Measurements from ENCODE around the gene SHC4. TPM values are rescaled to one million over a fixed set of nuclear protein-coding genes. Genes with fewer than 3 reads are reported as not detected.
"Not testable (repeated sequence)": the region's sequence is repeated elsewhere in the genome, so short reads cannot be mapped to it uniquely, and the experiment has no call there.

The SHC4 gene
- total and polyA plus RNA-seq, 2 experiments from 2014 or later = 0.43 to 0.45 TPM

- 94 to 95% methylated on average over 3 of the region's 3 CpGs for whole genome bisulfite sequencing, 2 experiments (ENCODE audit: low coverage in 1 of 2, low lambda C conversion rate in 2 of 2, missing lambda C conversion rate in 2 of 2)
- Histone ChIP-seq H3K4me3 (no peak overlapping the region), H3K9ac (no peak overlapping the region), H3K27ac (no peak overlapping the region), H3K9me2 (ENCODE audit: insufficient read depth) (no peaks in the 10 kb centered on the region), H3K27me3 (replicated peaks; ENCODE audit: insufficient read depth) (no peaks in the 10 kb centered on the region), H4K20me1 (ENCODE audit: insufficient read depth) (no peaks in the 10 kb centered on the region), H3K4me1 (ENCODE audit: insufficient read depth) (no peaks in the 10 kb centered on the region), H3K79me2 (ENCODE audit: insufficient read depth) (no peaks in the 10 kb centered on the region), H3K9me3 (ENCODE audit: low read depth) (no peaks in the 10 kb centered on the region), H3F3A (ENCODE audit: insufficient read depth) (no peaks in the 10 kb centered on the region), H2AFZ (no peak overlapping the region), H3K36me3 (ENCODE audit: low read depth) (no peaks in the 10 kb centered on the region), H3K4me2 (ENCODE audit: unreplicated experiment) (no peak overlapping the region)
- no peak for DNase-seq
- no peak for TF ChIP-seq EZH2phosphoT487 (IDR thresholded peaks at IDR 0.05; ENCODE audit: insufficient read depth, low read depth)
- in situ Hi-C loops (cut with MboI) = no loop called here
Observed at GRCh38 chr15:48914717-48915116, 49.0 kb downstream of the SHC4 start.

GRCh38 chr15:48913141-48913540 lies 50.6 kb downstream of the SHC4 start:
- Histone ChIP-seq H3K9ac (no peak overlapping the region), H3K4me2 (ENCODE audit: unreplicated experiment) (no peak overlapping the region), H4K20me1 (ENCODE audit: insufficient read depth) (no peaks in the 10 kb centered on the region), H3K27ac (no peak overlapping the region), H3K27me3 (replicated peaks; ENCODE audit: insufficient read depth) (no peaks in the 10 kb centered on the region), H3F3A (ENCODE audit: insufficient read depth) (no peaks in the 10 kb centered on the region), H3K4me1 (ENCODE audit: insufficient read depth) (no peaks in the 10 kb centered on the region), H3K36me3 (ENCODE audit: low read depth) (no peaks in the 10 kb centered on the region), H3K79me2 (ENCODE audit: insufficient read depth) (no peaks in the 10 kb centered on the region), H3K4me3 (no peak overlapping the region), H3K9me2 (ENCODE audit: insufficient read depth) (no peaks in the 10 kb centered on the region), H2AFZ (no peak overlapping the region), H3K9me3 (ENCODE audit: low read depth) (no peaks in the 10 kb centered on the region)
- TF ChIP-seq EZH2 (IDR thresholded peaks at IDR 0.05; ENCODE audit: insufficient read depth, poor library complexity, severe bottlenecking) (no peak), EZH2phosphoT487 (IDR thresholded peaks at IDR 0.05; ENCODE audit: insufficient read depth, low read depth) (no peak)
- WGBS, 2 experiments (ENCODE audit: low coverage in 1 of 2, low lambda C conversion rate in 2 of 2, missing lambda C conversion rate in 2 of 2) = 94 to 96% methylated on average over 4 of the region's 4 CpGs
- in situ Hi-C loops (cut with MboI) = no loop called here
- DNase-seq = no peak

DNA sequence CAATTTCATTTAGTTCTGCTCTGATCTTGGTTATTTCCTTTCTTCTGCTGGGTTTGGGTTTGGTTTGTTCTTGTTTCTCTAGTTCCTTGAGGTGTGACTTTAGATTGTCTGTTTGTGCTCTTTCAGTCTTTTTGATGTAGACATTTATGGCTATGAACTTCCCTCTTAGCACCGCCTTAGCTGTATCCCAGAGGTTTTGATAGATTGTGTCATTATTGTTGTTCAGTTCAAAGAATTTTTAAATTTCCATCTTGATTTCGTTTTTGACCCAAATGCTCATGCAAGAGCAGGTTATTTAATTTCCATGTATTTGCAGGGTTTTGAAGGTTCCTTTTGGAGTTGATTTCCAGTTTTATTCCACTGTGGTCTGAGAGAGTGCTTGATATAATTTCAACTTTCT lies 53.2 kb downstream of the SHC4 start:
- H3K27ac ChIP-seq; H3K9ac ChIP-seq; H3K9me3 ChIP-seq (ENCODE audit: low read depth); H4K20me1 ChIP-seq (ENCODE audit: insufficient read depth); in situ Hi-C loops (cut with MboI); H2AFZ ChIP-seq; H3K27me3 ChIP-seq (replicated peaks; ENCODE audit: insufficient read depth); H3K4me1 ChIP-seq (ENCODE audit: insufficient read depth); H3K4me3 ChIP-seq; H3K36me3 ChIP-seq (ENCODE audit: low read depth); H3F3A ChIP-seq (ENCODE audit: insufficient read depth); DNase-seq; H3K79me2 ChIP-seq (ENCODE audit: insufficient read depth); H3K4me2 ChIP-seq (ENCODE audit: unreplicated experiment); H3K9me2 ChIP-seq (ENCODE audit: insufficient read depth): not testable (repeated sequence)
- WGBS, 2 experiments (ENCODE audit: low coverage in 1 of 2, low lambda C conversion rate in 2 of 2, missing lambda C conversion rate in 2 of 2) = 59 to 63% methylated on average over 2 of the region's 2 CpGs

DNA sequence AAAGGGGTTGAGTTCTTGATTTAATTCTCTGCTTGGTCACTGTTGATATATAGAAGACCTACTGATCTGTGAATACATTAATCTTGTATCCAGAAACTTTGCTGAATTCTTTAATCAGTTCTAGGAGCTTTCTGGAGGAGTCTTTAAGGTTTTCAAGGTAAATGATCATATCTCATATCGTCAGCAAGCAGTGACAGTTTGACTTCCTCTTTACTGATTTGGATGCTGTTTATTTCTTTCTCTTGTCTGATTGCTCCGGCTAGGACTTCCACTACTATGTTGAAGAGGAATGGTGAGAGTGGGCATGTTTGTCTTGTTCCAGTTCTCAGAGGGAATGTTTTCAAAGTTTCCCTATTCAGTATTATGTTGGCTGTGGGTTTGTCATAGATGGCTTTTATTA lies 54.4 kb downstream of the SHC4 start:
- DNase-seq; H3F3A ChIP-seq (ENCODE audit: insufficient read depth); H3K4me1 ChIP-seq (ENCODE audit: insufficient read depth); H2AFZ ChIP-seq; H3K36me3 ChIP-seq (ENCODE audit: low read depth); H3K27ac ChIP-seq; H3K27me3 ChIP-seq (replicated peaks; ENCODE audit: insufficient read depth); in situ Hi-C loops (cut with MboI); H3K79me2 ChIP-seq (ENCODE audit: insufficient read depth); H3K4me3 ChIP-seq; H3K9ac ChIP-seq; H4K20me1 ChIP-seq (ENCODE audit: insufficient read depth); H3K9me3 ChIP-seq (ENCODE audit: low read depth); H3K9me2 ChIP-seq (ENCODE audit: insufficient read depth); H3K4me2 ChIP-seq (ENCODE audit: unreplicated experiment): not testable (repeated sequence)
- 93 to 94% methylated on average over 2 of the region's 2 CpGs for WGBS, 2 experiments (ENCODE audit: low coverage in 1 of 2, low lambda C conversion rate in 2 of 2, missing lambda C conversion rate in 2 of 2)

- DNase-seq = no peak
- Histone ChIP-seq H3K9me3 (ENCODE audit: low read depth) (no peaks in the 10 kb centered on the region), H2AFZ (no peak overlapping the region), H3K9me2 (ENCODE audit: insufficient read depth) (no peaks in the 10 kb centered on the region), H4K20me1 (ENCODE audit: insufficient read depth) (no peaks in the 10 kb centered on the region), H3K27me3 (replicated peaks; ENCODE audit: insufficient read depth) (no peaks in the 10 kb centered on the region), H3K4me3 (no peak overlapping the region), H3K27ac (no peak overlapping the region), H3K4me1 (ENCODE audit: insufficient read depth) (no peaks in the 10 kb centered on the region), H3F3A (ENCODE audit: insufficient read depth) (no peaks in the 10 kb centered on the region), H3K4me2 (ENCODE audit: unreplicated experiment) (no peak overlapping the region), H3K79me2 (ENCODE audit: insufficient read depth) (no peaks in the 10 kb centered on the region), H3K36me3 (ENCODE audit: low read depth) (no peaks in the 10 kb centered on the region), H3K9ac (no peak overlapping the region)
- TF ChIP-seq EZH2 (IDR thresholded peaks at IDR 0.05; ENCODE audit: insufficient read depth, poor library complexity, severe bottlenecking) (no peak), EZH2phosphoT487 (IDR thresholded peaks at IDR 0.05; ENCODE audit: insufficient read depth, low read depth) (no peak)
- WGBS, 2 experiments (ENCODE audit: low coverage in 1 of 2, low lambda C conversion rate in 2 of 2, missing lambda C conversion rate in 2 of 2) = 22 to 33% methylated on average over 1 of the region's 1 CpG
- in situ Hi-C loops (cut with MboI) = no loop called here
Observed at GRCh38 chr15:48905847-48906246, 57.9 kb downstream of the SHC4 start.

Measured in GM23248 (cell line).